HT1080 (cell line): ENCODE data around the gene PLEKHM2. TPM values are rescaled to one million over a fixed set of nuclear protein-coding genes. Genes with fewer than 3 reads are reported as not detected.

Source experiments
- small RNA-seq: library from RNA; depleted of rRNA; stranded (forward); fragments of <200 nt; gene quantifications from one replicate; pipeline ENCODE3, GENCODE V24; 2014
- total RNA-seq: library from RNA; depleted of rRNA; stranded (reverse); fragments of >200 nt; shearing (Covaris generic); gene quantifications from 2 replicates; pipeline ENCODE4 v1.2.3, GENCODE V29; 2014; rRNA removed

The PLEKHM2 gene
- total RNA-seq, 1 experiment from 2014 or later, result 44.4 TPM

Small RNA genes within 50 kb of the gene (small RNA-seq; reads per million reads assigned to genes)
- not detected for gene AL121992.2

Other genes with a start within 250 kb of the PLEKHM2 start
- not detected in 2 replicates for gene CTRC, start 245.9 kb upstream of the PLEKHM2 start, total RNA-seq
- not detected in 2 replicates for gene CELA2A, start 227.6 kb upstream of the PLEKHM2 start, total RNA-seq
- gene CELA2B, start 208.2 kb upstream of the PLEKHM2 start, total RNA-seq, result not detected in 2 replicates
- 3.1 and 6.2 TPM in 2 replicates for gene CASP9, start 160.1 kb upstream of the PLEKHM2 start, total RNA-seq
- 7.3 and 10.5 TPM in 2 replicates for gene DNAJC16, start 157.5 kb upstream of the PLEKHM2 start, total RNA-seq
- gene AGMAT, start 99.3 kb upstream of the PLEKHM2 start, total RNA-seq, result not detected in 2 replicates
- gene DDI2, start 66.9 kb upstream of the PLEKHM2 start, total RNA-seq, result 12.4 and 13.8 TPM in 2 replicates
- gene SLC25A34, start 51.9 kb downstream of the PLEKHM2 start, total RNA-seq, result 0.07 and 0.16 TPM in 2 replicates
- gene TMEM82, start 58.2 kb downstream of the PLEKHM2 start, total RNA-seq, result not detected in 2 replicates
- 80.6 and 82.6 TPM in 2 replicates for gene FBLIM1, start 74.5 kb downstream of the PLEKHM2 start, total RNA-seq
- gene UQCRHL, start 123.3 kb downstream of the PLEKHM2 start, total RNA-seq, result 12.4 and 31.0 TPM in 2 replicates
- gene SPEN, start 163.4 kb downstream of the PLEKHM2 start, total RNA-seq, result 13.7 and 15.3 TPM in 2 replicates